HG03039 (cell line): ENCODE data around the gene HTT-AS.
"Not testable (repeated sequence)": the region's sequence is repeated elsewhere in the genome, so short reads cannot be mapped to it uniquely, and the experiment has no call there.

Experiments used
- ATAC-seq: cut with Tn5 transposase; IDR thresholded peaks from one replicate; pipeline ENCODE4 v1.9.1; 2021; ENCODE audit warnings: mild to moderate bottlenecking, moderate library complexity; ENCODE audit not compliant: unreplicated experiment

The HTT-AS gene

DNA sequence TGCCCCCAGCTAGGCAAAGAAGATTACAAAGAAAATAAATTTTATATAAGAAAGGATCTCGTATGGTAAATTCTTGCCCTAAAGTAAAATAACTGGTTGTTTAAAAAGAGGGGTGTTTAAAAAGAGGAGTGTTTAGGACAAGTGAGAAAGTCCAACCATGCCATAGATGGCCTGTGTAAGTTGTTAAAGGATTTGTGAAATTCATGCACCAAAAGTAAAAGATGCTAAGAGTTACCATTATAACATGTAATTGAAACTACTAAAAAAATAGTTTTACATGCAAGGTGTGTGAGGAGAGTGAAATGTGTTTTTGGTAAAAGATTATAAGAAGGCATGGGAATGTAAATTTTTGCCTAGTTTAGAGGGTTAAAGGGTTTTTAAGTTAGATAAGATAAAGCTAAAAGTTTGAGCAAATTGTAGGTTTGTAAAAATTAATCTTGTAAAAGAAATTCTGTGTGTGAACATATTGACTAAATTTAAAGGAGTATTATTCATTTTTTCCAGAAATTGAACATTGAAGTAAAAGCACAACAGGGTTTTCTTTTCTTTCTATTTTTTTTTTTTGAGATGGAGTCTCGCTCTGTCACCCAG lies 20.1 kb downstream of the HTT-AS start:
- ATAC-seq = no peak

DNA sequence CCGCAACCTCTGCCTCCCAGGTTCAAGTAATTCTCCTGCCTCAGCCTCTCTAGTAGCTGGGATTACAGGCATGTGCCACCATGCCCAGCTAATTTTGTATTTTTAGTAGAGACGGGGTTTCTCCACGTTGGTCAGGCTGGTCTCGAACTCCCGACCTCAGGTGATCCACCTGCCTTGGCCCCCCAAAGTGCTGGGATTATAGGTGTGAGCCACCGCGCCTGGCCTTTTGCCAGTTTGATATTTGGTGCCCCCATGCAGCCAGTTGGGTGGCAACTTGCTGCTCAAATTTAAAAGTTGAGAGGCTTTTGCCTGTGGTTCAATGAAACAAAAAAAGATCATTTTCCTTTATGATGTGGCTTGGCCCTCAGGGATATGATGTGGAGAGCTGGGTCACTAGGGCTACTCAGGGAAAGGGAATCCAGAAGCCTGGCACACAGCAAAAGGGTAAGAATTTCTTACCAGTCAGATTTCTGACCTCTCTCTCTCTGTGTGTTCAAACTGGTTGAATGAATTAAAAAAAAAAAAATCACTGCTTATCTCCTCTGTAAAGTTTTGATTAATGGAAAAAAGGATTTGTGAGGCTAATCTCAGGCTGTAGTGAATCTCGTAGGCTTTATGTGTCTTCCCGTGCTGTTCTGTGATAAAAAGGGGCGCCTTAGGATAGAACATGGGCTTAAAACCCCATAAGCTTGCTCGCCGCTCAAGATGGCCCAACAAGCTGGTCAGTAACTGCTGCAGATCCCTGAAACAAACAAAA lies 23.0 kb downstream of the HTT-AS start:
- ATAC-seq = not testable (repeated sequence)

DNA sequence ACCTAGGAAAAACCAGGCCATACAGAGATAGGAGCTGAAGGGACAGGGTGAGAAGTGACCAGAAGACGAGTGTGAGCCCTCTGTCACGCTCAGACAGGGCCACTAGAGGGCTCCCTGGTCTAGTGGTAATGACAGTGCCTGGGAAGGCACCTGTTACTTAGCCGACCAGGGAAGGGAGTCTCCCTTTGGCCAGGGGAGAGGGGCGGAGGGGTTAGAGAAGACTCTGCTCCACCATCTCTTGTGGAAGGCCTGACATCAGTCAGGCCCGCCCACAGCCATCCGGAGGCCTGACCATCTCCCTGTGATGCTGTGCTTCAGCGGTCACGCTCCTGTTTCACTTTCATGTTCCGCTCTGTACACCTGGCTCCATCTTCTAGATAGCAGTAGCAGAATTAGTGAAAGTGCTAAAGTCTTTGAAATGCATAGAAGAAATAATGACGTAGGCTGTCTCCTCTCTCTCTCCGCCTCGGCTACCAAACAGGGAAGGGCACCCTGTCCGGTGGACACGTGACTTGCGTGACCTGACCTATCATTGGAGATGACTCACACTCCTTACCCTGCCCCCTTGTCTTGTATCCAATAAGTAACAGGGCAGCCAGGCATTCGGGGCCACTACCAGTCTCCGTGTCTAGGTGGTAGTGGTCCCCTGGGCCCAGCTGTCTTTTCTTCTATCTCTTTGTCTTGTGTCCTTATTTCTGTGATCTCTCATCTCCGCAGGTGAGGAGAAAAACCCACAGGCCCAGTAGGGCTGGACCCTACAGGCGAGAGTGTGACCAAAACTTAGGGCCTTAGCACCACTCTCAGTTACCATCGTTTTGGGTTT lies 26.7 kb downstream of the HTT-AS start:
- peak; percentile 86 for ATAC-seq

DNA sequence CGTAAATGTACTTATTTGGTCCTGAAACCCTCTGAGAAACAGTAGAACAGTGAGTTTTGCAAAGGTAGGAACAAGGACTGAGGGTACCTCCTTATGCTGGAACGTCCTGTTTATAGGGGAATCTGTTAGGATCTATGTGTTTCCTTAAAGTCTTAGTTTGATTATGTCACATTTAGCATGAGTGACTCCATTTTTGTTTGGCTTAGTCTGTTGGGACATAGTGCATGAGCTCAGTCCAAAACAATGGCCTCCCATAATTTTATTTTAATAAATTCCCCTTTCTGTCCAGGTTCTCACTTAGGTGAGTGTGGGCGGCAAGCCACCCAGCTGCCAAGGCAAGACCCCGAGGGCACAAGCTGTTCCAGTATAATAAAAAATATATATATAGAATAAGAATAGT lies 27.7 kb downstream of the HTT-AS start:
- ATAC-seq = no peak

DNA sequence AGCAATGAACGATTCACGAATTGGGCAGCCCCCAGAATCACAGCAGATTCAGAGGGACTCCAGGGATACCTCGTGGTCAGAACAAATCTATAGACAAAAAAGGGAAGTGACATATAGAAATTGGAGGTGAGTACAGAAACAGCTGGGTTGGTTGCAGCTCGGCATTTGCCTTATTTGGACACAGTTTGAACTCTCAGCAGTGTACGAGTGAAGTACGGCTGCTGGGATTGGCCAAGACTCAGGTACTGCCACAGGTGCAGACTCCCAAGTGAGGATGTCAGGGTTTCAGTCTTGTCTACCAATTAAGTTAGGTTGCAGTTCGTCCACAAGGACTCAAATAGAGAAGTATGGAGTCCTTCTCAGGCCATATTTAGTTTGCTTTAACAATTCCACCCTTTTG lies 28.2 kb downstream of the HTT-AS start:
- ATAC-seq = no peak

DNA sequence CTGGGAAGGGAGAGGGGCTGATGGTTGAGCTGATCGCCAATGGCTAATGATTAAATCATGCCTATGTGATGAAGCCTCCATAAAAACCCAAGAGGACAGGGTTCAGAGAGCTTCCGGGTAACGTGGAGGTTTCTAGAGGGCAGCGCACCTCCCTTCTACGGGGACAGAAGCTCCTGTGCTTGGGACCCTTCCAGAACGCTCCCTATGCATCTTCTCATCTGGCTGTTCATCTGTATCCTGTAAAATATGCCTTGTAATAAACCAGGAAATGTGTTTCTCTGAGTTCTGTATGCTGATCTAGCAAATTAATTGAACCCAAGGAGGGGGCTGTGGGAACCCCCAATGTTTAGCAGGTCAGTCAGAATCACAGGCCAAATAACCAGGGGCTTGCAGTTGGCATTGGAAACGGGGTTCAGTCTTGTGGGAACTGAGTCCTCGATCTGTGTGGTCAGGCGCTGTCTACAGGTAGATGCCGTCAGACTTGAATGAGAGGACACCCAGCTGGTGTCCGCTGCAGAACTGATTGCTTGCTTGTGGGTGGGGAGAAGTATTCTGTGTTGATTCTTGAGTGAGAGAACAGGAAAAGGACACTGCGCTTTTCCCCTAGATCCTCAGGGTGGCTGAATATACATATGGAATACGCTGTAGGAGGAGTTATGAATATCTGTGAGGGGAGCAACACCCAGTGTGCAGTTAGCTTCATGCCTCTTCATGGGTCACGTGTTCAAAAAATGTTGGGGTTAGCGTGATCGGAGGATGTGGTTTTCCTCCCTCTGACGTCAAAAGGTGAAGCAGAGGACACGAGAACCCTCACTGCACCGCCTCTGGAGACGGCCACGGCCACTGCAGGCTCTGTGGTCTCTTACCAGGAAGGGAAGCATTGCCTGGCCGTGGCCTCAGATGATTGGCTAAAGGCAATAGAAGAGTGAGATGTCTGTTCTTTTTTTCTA lies 29.2 kb downstream of the HTT-AS start:
- ATAC-seq = no peak

DNA sequence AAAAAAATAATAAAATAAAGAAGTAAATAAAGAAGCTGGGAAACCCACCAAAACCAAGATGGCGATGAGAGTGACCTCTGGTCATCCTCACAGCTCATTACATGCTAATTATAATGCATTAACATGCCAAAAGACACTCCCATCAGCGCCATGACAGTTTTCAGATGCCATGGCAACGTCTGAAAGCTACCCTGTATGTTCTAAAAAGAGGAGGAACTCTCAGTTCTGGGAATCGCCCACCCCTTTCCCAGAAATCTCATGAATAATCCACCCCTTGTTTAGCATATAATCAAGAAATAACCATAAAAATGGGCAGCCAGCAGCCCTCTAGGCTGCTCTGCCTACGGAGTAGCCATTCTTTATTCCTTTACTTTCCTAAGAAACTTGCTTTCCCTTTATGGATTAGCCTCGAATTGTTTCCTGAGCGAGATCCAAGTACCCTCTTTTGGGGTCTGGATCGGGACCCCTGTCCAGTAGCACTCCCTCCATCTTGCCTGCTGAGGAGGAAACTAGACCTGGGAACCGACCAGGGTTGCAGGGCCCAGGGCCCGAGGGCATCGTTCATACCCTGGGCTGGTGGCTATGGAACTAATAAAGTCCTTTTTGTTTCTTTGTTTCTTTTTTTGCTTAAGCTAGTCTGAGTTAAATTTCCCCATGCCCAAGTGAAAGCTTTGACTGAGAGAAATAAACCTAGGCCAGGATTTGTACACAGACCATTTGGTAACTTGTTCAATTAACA lies 30.9 kb downstream of the HTT-AS start:
- ATAC-seq = no peak

DNA sequence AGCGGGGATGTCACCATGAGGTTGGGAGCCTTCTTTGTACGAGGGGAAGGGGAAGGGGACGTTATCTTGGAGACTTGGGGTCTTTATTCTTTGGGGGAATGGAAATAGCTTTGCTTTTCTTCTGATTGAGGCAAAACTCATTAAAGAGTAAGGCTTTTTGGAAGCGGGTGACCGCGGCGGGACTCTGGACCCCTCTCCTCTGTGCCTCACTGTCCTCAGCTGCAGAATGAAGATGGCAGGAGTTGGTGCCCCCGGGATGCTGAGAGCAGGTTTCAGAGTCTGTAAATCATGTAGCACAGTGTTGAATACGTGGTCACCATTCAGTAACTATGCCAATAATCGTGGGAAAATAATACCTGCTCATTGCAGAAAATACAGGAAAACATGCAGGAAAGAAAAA lies 32.1 kb downstream of the HTT-AS start:
- no peak for ATAC-seq

DNA sequence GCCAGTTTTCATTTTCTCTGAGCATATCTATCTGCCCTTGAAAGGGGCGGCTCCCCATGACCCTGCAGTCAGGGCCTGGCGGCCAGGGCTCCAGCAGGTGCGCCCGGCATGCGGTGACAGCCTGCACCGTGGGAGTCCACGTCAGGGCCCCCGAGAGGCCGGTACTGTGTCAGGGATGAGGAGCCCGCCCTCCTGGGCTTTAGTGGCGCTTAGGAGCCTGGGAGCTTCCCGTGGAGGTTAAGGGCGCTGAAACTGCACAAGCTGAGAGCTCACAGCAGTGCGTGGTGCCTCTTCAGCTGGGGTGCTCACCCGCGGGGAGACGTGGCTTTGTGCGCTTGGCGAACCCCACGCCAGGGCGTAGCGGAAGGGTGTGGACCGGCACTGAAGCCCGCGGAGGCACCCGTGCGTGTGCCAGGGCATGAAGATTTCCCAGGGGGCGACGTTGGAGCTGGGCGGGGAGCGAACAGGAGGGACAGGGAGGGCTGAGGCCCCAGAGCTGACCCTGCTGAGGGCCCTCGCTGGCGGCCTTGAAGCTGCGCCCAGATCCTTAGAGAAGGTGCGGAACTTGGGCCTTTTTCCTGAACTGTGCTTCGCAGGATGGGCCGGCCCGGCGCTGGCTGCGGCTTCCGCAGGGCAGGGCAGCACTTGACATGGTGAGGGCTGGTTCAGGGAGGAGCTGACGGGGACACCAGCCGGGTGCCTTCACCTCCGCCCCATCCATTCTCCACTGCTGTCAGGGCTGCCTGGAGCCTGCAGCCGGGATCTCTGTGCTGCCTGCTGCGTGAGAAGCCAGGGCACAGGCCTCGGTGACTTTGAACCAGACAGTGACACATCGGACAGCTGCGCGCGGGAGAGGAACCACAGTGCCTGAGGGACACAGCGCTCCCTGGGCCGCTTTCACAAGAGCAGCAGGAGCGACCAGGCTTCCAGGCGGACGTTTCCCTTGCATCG lies 32.9 kb downstream of the HTT-AS start:
- ATAC-seq = no peak

DNA sequence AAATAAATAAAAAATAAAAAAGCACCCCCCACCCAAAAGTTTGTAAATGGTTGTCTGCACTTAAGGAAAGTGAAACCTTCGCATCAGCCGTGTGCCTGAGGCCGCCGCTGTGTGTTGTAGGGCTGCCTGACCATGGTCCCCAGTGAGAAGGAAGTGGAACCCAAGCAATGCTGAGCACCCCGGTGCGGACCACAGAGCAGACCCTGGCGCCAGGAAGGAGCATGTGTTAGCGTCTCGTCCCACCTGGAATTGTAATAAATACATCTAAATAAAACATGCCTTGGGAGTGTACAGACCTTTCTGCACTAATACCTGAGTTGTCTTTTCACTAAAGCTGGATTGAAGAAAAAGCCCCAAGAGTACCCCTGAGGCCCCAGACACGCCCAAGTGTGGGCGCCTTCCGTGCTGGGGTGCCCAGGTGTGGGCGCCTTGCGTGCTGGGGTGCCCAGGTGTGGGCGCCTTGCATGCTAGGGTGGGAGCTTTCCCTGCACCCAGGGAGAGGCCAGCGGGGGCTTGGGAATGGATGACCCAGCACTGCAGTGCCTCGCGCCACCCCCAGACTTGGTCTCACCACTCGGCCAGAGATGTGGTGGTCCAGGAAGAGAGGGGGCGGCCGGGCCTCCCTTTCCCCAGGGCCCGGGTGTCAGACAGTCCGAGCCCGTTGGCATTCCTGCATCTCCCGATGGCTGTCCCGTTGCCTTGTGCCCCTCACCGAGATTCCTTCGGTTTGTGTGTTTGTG lies 33.7 kb downstream of the HTT-AS start:
- no peak for ATAC-seq

DNA sequence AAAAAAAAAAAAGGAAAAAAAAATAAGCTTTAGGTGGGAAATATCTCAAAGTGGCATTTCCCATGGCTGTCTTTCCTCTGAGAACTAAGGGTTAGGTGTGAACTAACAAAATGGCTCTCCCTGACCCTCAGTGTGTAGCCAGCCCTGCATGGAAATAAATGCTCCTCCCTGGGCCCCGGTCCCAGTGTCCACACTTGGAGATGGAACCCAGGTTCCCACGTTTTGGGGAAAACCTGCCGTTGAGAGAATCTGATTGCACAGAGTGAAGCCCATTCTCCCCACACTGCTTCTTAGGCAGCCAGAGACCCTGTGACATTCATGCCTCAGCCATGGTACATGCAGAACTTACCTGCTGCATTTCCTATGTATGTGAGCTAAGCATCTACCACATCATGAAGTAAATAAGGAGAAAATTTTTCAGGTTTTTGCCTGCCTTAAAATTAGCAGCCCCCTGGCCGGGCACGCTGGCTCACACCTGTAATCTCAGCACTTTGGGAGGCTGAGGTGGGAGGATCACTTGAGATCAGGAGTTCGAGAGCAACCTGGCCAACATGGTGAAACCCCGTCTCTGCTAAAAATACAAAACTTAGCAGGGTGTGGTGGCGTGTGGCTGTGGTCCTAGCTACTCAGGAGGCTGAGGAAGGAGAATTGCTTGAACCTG lies 34.5 kb downstream of the HTT-AS start:
- ATAC-seq = no peak

DNA sequence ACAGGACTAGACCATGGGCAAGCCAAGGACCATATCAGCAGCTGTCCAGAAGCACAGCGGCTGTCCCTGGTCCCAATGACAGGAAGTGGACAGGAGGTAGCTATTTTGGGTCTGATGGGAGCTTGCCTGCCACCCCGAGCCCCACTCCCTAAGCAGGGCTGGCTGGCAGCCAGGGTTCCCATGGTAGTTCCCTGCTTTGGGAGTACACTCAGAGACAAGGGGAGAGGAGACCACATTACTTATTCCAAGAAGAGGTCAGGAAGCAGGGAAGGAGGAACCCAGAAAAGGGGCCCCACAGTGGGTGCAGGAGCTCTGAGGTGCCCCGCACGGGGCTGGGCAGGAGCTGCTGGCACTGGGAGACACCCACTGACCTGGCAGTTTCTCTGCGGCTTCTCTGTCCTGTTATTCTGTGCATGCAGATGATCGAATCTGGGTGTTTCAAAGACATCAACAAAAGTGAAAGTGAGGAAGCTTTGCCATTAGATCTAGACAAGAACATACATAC lies 36.3 kb downstream of the HTT-AS start:
- ATAC-seq = no peak

DNA sequence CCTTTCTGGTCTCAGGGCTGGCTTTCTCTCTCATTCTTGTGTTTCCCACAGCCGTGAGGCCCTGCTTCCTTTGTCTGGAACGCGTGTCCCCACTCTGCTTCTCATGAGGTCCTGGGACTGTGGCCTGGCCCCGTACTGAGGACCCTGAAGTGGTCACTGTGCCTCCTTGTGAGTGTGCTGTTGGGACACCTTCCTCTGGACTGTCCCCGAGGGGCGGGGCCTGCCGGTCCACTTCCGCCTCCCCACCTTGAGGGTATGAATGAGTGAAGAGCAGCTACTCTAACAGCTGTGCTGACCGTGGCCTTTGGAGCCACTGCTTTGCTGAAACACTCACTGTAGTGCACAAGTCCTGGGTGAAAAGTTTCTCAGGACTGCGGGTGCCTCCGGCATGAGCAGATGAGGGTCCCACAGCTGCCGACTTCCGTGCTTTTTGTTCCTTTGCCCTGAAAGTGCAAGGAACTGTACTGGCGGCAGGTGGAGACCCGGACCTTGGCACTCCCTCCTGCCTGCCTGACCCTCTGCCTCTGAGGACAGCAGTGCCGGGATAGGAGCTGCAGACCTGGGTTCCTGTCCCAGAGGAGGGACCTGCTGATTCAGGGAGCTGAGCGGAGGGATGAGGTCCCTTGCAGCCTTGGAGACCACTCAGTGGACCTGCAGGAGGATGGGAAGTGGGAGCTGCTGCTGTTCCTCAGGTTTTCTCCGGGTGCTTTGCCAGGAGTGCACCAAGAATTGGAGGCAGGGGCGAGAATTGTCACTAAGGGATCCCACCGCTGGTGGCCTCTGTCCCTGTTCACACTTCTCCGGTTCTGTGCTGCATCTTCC lies 38.0 kb downstream of the HTT-AS start:
- ATAC-seq = no peak

DNA sequence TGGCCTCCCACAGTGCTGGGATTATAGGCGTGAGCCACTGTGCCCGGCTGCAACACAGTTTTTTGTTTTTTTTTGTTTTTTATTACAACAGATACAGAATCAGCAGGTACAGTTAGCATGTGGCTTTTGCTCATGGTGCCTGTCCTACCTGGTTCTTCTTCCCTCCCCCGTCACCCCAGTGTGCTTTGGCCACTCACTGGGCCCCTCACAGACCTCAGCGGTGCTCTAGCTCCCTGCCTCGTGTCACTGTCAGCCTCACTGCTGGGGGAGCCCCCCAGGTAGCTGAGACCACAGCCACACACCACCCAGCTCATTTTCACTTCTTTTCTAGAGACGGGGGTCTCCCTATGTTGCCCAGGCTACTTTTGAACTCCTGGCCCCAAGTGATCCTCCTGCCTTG lies 38.7 kb downstream of the HTT-AS start:
- no peak for ATAC-seq

DNA sequence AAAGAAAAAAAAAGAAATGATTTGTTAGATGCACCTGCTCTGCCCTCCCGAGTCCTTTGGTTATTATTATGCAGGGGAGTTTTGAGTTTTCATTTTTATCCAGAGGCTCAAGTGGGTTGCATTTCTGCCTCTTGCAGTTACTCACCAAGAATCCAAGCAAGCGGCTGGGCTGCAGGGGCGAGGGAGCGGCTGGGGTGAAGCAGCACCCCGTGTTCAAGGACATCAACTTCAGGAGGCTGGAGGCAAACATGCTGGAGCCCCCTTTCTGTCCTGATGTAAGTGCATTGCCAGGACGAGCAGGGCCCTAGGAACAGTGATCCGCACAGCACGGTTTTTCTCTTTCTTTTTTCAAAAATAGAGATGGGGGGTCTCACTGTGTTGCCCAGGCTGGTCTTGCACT lies 39.1 kb downstream of the HTT-AS start:
- ATAC-seq = no peak

DNA sequence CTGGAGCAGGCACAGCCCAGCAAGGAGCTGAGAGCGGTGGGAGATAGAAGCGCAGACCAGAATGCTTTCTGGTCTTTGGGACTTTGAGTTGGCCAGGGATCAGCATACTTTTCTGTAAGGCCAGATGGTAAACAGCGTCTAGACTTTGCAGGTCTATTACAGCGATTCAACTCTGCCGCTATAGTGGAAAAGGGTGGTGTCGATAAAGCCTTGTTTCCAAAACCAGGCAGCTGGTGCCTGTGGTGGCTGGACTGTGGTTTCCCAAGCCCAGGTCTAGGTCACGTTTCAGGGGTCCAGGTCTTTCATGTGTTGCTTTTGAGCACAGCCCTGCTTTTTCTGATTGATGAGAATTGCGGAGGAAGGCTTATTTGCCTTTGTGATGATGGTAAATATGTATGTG lies 40.1 kb downstream of the HTT-AS start:
- ATAC-seq = no peak
